ENCODE results near the gene CNST. TPM values are rescaled to one million over a fixed set of nuclear protein-coding genes. Genes with fewer than 3 reads are reported as not detected.

Gene CNST
- total RNA-seq, 4 donors from 2014 or later = 20.2 to 26.2 (median 24.3) TPM

DNA sequence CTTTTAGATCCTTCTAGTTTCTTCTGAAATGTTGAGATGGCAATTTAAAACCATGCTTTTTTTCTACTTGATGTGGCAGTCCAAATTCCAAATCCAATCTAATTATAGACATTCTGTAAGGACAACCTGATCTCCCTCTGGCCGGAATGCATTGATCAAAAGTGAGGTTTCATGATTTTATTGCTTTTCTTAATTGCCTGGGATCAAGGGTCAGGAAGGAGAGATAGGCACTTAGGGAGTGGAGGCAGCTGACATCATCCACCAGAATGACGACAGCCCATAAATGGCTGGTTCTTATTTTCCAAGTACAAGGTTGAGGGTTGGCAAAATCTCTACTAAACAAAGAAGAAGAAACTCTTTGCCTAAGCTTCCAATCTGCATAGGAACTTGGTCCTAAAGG, 111.6 kb downstream of the CNST start:
- Histone ChIP-seq H3K4me1 (no peaks in the 10 kb centered on the region), H3K36me3 (no peaks in the 10 kb centered on the region), H3K27me3 (no peaks in the 10 kb centered on the region), H3K4me3 (no peak overlapping the region), H3K27ac (no peak overlapping the region), H3K9me3 (no peaks in the 10 kb centered on the region)
- WGBS = 53% methylated on average over 2 of the region's 2 CpGs
- TF ChIP-seq, protein P1, sequence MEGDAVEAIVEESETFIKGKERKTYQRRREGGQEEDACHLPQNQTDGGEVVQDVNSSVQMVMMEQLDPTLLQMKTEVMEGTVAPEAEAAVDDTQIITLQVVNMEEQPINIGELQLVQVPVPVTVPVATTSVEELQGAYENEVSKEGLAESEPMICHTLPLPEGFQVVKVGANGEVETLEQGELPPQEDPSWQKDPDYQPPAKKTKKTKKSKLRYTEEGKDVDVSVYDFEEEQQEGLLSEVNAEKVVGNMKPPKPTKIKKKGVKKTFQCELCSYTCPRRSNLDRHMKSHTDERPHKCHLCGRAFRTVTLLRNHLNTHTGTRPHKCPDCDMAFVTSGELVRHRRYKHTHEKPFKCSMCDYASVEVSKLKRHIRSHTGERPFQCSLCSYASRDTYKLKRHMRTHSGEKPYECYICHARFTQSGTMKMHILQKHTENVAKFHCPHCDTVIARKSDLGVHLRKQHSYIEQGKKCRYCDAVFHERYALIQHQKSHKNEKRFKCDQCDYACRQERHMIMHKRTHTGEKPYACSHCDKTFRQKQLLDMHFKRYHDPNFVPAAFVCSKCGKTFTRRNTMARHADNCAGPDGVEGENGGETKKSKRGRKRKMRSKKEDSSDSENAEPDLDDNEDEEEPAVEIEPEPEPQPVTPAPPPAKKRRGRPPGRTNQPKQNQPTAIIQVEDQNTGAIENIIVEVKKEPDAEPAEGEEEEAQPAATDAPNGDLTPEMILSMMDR (IDR thresholded peaks at IDR 0.05) = no peak
- TF ChIP-seq EP300 (IDR thresholded peaks at IDR 0.05) = no peak
- no peak for TF ChIP-seq POLR2A (IDR thresholded peaks at IDR 0.05)
- TF ChIP-seq POLR2AphosphoS5 (IDR thresholded peaks at IDR 0.05) = no peak
- no peak for DNase-seq (ENCODE audit: low spot score in 2 of 2)

DNA sequence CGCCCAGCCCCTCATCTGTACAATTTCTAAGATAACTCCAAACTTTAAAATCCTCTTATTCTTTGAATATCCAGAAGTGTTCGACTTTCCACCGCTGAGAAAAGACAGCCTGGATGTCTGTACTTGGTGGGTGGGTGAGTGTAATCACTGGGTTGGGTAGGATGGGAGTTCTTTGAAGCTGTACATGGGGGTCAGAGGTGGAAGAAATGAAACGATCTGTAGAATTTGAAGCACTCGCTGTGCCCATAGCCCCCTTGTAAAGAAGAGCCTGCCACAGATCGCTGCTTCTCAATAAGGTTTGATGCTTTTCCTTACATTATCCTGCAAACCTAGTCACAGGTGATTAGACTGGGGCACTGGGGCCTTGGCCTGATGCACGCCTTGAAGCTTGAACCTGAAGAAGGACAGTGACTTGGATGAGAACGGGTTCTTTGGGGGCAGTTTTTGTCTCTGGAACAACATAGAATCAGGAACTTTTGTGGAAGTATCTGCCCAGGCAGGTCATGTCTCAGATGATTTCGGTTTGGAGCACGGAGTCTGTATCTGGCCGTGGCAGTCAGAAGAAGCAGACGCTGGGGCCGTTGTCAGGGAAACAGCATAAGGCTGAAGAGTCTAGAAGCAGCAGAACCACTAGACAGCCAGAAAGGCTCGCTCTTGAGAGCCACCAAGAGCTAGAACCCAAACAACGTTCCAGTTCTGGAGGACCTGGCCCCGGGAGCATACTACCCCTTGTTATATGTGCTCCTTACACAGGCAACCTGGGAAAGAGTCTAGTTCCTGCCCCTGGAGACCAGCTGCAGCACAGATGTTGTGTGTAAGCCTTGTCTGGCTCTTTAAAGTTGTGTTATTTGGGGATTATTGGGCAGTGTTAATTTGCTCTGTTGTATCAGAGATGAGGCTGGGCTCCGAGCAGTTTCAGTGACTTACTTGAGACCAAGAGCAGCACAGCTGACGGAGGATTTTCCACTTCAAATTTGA, 112.8 kb downstream of the CNST start:
- 78% methylated on average over 18 of the region's 18 CpGs for WGBS
- TF ChIP-seq POLR2AphosphoS5 (IDR thresholded peaks at IDR 0.05) = no peak
- TF ChIP-seq, protein P1 (IDR thresholded peaks at IDR 0.05) = no peak
- no peak for TF ChIP-seq POLR2A (IDR thresholded peaks at IDR 0.05)
- TF ChIP-seq EP300 (IDR thresholded peaks at IDR 0.05) = no peak
- no peaks in the 10 kb centered on the region for H3K36me3 ChIP-seq
- DNase-seq (ENCODE audit: low spot score in 2 of 2) = no peak
- no peaks in the 10 kb centered on the region for H3K9me3 ChIP-seq
- H3K4me3 ChIP-seq = no peak overlapping the region
- no peak overlapping the region for H3K27ac ChIP-seq
- H3K4me1 ChIP-seq = no peaks in the 10 kb centered on the region
- H3K27me3 ChIP-seq = no peaks in the 10 kb centered on the region

DNA sequence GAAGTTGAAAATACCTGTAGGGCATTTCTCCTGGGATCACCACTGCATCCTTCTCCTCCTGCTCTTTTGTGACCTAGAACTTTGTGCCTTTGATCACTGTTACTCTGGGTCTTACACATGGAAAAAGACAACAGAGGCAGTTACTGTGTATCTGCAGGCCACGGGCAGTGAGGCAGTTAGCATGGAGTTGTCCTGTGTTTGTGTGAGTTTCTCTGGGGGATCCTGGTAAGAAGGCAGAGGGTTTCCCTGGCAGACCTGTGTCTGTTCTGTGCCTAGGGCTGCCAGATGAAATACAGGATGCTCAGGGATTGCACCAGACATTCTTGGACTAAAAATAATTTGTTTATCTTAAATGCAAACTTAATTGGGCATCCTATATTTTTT, 113.5 kb downstream of the CNST start:
- WGBS = 45% methylated on average over 1 of the region's 1 CpG
- H3K27me3 ChIP-seq = no peaks in the 10 kb centered on the region
- no peak overlapping the region for H3K27ac ChIP-seq
- DNase-seq (ENCODE audit: low spot score in 2 of 2) = no peak
- no peak overlapping the region for H3K4me3 ChIP-seq
- no peak for TF ChIP-seq EP300 (IDR thresholded peaks at IDR 0.05)
- no peak for TF ChIP-seq POLR2A (IDR thresholded peaks at IDR 0.05)
- no peak for TF ChIP-seq POLR2AphosphoS5 (IDR thresholded peaks at IDR 0.05)
- TF ChIP-seq, protein P1 (IDR thresholded peaks at IDR 0.05) = no peak
- H3K9me3 ChIP-seq = no peaks in the 10 kb centered on the region
- no peaks in the 10 kb centered on the region for H3K36me3 ChIP-seq
- no peaks in the 10 kb centered on the region for H3K4me1 ChIP-seq

DNA sequence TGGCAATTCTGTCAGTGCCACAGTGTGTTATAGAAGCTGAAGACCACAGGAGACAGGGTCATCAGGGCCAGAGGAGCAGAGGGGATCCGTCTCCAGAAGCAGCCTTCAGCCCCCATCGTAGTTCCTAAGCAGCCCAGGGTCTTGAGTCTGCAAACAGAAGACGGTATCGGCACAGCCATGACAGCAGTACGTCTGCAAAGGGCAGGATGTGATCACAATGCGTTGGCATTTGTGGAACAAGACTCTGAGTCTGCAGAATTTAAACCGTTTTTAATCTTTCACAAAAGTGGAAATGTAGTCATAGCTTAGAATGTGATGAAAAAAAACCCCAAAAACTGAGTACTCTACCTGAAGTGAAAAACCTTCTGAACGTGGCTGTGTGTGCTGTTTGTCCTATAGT, 113.9 kb downstream of the CNST start:
- no peak for DNase-seq (ENCODE audit: low spot score in 2 of 2)
- no peaks in the 10 kb centered on the region for H3K27me3 ChIP-seq
- no peak overlapping the region for H3K4me3 ChIP-seq
- no peaks in the 10 kb centered on the region for H3K9me3 ChIP-seq
- no peak overlapping the region for H3K27ac ChIP-seq
- no peaks in the 10 kb centered on the region for H3K4me1 ChIP-seq
- TF ChIP-seq EP300 (IDR thresholded peaks at IDR 0.05) (no peak), POLR2AphosphoS5 (IDR thresholded peaks at IDR 0.05) (no peak), POLR2A (IDR thresholded peaks at IDR 0.05) (no peak)
- TF ChIP-seq, protein P1 (IDR thresholded peaks at IDR 0.05) = no peak
- WGBS = 74% methylated on average over 8 of the region's 8 CpGs
- H3K36me3 ChIP-seq = no peaks in the 10 kb centered on the region

DNA sequence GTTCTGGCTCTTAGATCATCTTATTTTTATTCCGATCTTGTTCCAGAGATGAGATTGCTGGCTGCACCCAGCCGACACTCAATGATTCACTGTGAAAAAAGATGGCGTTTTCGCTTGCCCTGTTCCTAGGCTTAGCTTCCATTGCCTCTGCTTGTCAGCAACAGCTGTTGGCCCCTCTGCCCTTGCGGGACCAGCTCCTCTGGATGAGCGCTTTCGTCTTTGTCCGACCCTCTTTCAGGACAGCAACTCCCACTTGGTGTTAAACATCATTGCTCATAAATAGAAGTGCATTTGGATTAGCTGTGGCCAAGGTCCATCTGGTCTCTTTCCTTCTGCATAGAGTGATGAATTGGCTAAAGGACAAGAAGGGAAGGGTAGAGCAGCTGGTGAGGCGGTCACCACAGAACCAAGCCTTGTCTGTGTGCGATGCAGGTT, 114.5 kb downstream of the CNST start:
- WGBS = 85% methylated on average over 10 of the region's 10 CpGs
- H3K4me3 ChIP-seq = no peak overlapping the region
- no peaks in the 10 kb centered on the region for H3K4me1 ChIP-seq
- no peaks in the 10 kb centered on the region for H3K27me3 ChIP-seq
- no peaks in the 10 kb centered on the region for H3K9me3 ChIP-seq
- DNase-seq (ENCODE audit: low spot score in 2 of 2) = no peak
- TF ChIP-seq EP300 (IDR thresholded peaks at IDR 0.05) (no peak), POLR2AphosphoS5 (IDR thresholded peaks at IDR 0.05) (no peak), POLR2A (IDR thresholded peaks at IDR 0.05) (no peak)
- TF ChIP-seq, protein P1 (IDR thresholded peaks at IDR 0.05) = no peak
- no peak overlapping the region for H3K27ac ChIP-seq
- H3K36me3 ChIP-seq = no peaks in the 10 kb centered on the region

Data from suprapubic skin (tissue), 4 donors.